COLO668 (cell line): ENCODE measurements around the gene OR7G1.
A peak's percentile ranks its signal among the peaks of the same experiment; 100 is the strongest.

ENCODE experiments used
- DNase-seq: peaks from one replicate; lab custom pipeline; 2025; ENCODE audit not compliant: unreplicated experiment; lab: John Stamatoyannopoulos, UW

OR7G1 gene, protein sequence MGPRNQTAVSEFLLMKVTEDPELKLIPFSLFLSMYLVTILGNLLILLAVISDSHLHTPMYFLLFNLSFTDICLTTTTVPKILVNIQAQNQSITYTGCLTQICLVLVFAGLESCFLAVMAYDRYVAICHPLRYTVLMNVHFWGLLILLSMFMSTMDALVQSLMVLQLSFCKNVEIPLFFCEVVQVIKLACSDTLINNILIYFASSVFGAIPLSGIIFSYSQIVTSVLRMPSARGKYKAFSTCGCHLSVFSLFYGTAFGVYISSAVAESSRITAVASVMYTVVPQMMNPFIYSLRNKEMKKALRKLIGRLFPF

DNA sequence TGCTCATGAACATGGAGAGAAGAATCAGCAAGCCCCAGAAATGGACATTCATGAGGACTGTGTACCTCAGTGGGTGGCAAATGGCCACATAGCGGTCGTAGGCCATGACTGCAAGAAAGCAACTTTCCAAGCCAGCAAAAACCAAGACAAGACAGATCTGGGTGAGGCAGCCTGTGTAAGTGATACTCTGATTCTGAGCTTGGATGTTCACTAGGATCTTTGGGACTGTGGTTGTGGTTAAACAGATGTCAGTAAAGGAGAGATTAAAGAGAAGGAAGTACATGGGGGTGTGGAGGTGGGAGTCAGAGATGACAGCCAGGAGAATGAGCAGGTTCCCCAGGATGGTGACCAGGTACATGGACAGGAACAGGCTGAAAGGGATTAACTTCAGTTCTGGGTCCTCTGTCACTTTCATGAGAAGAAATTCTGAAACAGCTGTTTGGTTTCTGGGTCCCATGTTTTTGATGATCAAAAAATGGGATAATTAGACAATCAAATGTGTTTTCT, at the start of gene OR7G1:
Gene OR7G1, minus strand, starts transcription at position 457 of the 507 bp plus-strand sequence. Its CDS starts 0 bp downstream, at position 457.
- no peak for DNase-seq

DNA sequence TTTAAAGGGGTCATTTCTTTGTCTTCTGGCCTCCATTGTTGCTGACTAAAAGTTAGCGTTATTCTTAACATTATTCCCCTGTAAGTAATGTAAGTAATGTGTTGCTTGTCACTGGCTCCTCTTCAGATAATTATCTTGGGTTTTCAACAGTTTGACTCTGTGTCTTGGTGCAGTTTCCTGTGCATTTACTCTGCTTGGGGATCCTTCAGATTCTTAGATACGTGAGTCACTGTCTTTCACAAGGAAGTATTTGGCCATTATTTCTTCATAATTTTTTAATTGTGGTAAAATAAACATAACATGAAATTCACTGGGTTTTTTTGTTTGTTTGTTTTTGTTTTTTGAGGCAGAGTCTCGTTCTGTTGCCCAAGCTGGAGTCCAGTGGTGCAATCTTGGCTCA, 49.7 kb upstream of the OR7G1 start:
- no peak for DNase-seq

DNA sequence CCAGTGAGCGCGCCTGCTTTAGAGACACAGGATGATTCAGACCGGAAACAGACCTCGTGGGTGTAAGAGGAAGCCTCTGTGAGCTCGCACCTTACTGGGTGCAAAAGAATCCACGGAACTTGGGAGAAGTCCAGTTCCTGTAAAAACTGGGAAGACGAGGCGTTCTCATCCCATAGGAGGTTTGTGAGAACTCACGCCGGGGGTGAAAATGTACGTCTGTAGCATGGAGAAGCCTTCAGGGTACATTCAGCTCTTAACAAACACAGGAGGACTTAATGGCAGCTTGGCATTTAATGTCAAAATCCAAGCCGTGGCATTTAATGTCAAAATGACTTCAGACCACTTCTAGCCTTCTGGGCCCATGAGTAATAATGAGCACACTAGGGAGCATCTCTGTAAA, 45.9 kb upstream of the OR7G1 start:
- no peak for DNase-seq

DNA sequence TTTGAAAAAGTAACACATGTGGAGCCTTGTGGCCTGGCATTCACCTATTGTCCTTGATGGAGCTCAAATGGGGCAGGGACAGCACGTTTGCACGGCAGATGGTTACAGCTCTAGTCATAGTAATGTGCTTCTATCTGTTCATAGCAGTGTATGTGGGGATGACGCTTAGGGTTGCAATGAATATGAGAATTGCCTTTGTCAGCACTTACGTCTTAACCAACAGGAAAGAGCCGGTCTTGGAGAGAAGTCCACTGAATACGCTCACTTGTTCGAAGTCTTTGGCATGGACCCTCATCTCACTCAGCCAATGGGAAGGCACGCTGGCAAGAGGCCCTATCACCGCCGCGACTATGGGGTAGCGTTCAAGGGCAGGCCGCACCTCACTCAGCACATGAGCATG, 44.3 kb upstream of the OR7G1 start:
- DNase-seq: no peak

DNA sequence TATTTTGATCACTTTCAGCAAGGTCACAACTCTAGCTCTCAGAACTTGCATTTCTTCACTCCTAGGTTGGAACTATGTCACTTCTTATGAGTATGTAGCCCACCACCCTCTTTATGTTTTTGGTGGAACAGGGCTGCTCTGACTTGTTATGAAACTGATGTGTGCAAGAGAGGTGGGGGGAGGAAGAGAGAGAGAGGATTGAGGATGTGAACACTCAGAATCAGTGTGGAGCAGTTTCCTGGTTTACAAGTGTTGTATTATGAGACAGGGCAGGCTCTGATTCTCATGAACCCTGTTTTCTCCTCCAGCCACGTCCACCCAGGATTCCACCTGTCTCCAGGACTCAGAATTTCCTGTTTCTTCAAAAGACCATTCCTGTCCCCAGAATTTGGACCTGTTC, 40.7 kb upstream of the OR7G1 start:
- no peak for DNase-seq

DNA sequence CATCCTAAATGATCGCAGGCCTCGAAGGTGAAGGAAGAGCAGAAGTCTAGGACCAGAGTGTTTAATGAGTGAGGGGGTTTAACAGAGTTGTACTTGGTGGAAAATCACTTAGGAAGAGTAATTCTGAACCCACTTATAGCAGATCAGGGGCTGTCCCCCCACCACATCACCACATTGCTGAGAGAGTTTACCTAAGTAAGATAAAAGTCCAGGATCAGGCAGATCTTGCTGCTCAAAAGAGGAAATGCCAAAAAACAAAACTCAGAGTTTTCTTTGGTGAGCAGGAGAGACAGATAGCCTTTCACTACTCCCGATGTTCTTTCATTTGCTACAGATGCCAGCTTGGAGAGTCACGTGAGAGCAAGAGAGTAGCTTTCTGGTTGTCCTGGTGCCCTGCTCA, 40.0 kb upstream of the OR7G1 start:
- DNase-seq: no peak

DNA sequence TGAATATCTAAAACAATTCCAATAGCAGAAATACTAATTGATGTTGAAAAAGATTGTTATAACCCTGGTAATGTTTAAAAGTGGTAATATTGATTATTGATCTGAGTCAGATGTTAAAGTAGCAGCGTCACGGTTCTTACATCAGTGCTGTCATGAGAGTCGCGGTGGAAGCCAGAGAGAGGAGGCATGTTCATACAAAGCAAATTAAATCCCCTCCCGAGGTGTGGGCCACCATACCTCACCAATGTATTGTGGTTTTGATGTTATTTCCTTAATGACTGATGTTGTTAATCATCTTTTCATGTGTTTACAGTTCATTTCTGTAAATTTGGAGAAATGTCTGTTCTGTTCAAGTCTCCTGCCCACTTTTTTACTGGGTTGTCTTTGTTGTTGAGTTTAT, 35.8 kb upstream of the OR7G1 start:
- no peak for DNase-seq

DNA sequence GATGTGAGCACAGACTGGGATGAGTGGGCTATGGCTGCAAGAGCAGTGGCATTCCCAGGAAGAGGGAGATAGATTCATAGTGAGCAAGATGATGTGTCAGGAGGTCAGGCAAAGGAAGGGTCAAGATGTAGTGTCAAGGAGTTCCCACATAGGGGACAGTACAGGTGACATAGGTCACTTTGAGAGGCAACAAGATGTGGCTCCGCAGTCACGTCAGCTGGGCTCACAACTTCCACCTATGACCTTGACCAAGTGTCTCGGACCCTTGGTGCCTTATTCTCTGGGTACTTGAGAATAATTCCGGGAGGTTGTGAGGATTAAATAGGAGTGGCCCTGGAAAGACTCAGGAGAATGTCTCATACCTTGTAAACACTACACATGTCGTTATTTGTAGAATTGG, 35.1 kb upstream of the OR7G1 start:
- no peak for DNase-seq

DNA sequence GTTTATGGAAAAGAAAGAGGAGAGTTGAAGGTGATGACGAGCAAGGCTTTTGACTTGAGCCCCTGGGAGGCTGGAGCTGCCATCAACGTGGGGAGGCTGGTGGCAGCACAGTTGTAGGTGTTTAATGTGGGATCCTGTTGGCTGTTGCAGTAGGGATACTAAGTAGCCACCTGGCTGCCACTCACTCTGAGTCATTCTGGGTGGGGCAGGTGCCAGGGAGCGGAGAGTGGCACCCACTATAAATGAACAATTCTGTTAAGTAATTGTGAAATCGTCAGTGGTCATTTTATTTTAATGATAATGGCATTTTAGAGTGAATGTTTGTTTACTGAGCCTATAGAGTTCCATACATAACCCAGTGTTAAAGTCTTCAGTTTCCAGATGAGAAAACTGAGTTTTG, 34.4 kb upstream of the OR7G1 start:
- DNase-seq: no peak

DNA sequence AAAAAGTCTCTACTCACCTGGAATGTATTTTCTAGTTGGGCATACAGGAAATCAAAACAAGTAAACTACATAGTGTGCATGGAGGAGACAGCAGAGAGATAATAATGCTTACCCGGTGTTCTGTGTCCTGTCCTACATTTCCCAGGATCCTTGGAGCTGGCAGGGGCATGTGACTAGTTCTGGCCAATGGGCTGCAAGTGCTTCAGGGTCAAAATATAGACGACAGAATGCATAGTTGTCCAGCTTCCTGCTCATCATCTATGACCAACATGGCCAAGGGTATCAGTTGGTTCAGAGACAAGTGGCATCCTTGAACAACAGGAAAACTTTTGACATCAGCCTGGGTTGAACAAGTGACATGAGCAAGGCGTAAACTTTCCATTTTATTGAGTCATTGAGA, 33.1 kb upstream of the OR7G1 start:
- DNase-seq: no peak

DNA sequence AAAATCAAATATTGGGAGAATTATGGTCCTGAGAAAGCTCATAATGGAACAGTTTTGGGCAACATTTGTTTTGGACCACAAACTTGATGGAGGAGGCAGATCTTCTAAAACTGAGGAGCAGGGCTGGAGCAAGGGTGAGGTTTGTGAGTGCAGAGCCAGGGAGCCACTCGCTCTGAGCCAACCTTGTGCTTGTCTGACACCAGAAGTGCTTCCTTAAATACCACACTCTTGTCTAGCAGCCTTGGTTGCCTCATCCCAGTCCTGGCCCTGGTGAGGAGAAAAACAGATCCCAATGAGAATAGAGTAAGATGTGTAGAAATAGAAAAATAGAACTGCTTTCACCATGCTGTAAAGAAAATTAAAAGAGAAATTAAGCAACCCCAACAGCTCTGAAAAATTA, 31.3 kb upstream of the OR7G1 start:
- no peak for DNase-seq

DNA sequence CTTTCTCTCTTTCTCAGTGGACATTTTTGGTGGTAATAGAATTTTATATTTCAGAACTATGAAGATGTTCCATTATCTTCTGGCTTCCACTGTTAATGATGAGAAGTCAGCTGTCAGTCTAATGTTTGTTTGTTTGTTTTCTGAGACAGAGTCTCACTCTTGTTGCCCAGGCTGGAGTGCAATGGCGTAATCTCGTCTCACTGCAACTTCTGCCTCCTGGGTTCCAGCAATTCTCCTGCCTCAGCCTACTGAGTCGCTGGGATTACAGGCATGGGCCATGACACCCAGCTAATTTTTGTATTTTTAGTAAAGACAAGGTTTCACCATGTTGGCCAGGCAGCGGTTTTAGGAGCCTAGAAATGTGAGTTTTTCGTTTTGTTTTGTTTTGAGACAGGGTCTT, 29.4 kb upstream of the OR7G1 start:
- DNase-seq: no peak

DNA sequence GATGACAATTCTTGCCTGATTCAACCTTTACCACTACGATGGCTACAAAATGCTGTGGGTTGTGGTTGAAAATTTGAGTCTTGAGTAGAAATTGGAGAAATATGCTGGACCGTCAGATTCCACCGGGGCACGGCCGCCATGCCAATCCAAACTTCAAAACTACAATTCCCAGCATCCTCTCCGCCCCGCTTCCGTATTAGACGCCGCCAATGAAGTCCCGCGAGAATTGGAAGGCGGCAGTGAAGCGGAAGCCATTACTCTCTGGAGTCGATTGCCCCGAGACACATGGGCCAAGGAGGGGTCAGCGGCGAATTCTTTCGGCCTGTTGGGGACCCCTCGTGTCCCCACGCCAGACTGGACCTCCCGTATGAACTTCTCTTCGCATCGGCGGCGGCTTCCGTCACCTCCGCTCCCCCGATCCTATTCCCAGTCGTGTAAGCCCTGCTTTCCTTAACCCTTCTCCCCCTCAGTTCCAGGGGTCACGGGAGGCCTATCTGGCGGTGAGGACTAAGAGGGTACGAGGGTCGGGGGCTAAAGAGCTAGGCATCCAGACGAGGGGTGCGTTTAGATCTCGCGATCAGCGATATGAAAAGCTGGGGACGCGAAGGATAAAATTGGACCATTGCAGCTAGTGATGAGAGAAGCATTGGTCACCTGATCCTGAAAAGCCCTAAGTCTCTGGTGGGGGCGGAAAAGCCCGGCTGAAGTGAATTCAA, 24.8 kb upstream of the OR7G1 start, which contains the start of gene ZNF317:
Gene ZNF317, plus strand, starts transcription at position 239 of the 716 bp plus-strand sequence. CDS start 15,620 bp downstream, outside the sequence.
- peak; percentile 93 for DNase-seq

DNA sequence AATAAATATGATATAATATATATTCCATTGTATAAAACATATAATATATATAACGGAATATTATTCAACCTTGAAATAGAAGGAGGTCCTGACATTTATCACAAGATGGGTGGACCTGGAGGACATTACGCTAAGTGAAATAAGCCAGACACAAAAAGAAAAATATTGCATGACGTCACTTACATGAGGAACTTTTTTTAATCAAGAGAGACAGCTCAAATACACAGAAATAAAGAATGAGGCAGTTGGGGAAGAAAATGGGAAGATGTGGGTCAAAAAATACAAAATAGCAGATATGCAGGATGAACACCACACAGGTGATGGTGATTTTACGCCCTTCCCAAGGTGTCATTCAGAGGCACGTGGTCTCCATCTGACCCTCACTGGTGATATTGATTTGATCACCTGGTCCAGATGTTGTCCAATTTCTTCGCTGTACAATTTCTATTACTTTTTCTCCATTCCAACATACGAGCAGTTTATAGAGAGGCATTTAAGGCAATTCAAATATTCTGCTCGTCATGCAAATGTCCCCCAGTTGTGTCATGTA, 24.1 kb upstream of the OR7G1 start:
- peak; percentile 22 for DNase-seq

DNA sequence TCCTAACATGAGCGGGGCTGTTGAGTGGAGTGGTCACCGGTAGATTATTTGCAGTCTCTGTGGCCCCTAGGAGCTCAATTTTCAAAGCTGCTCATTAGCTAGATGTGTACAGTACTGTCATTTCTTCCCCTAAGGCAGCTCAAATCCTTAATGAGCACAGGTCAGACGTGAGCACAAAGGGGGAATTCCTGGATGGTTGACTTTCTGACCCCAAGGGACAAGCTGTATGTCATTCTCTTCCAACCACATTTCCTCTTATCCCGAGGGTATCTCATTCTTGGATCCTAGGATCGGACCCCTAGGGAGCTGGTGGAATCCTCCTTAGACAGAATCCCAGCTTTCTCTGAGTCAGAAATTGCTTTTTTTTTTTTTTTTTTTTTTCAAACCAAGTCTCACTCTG, 16.9 kb upstream of the OR7G1 start:
- DNase-seq: no peak

DNA sequence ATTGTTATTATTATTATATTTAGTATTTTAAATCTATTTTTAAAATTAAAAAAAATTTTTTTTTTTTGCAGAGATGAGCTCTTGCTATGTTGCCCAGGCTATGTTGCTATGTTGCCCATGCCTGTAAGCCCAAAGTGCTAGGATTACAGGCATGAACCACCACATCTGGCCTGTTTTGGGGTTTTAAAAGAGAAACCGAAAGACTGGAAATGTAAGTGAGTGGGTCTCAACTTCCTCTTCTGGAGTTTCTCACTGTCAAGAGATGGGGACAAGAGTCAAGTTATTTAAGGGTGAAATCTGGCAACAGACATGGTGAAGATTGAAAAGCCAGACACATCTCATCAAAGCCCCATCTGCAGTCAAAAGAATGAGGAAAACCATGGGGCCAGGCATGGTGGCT, 15.4 kb upstream of the OR7G1 start:
- DNase-seq: no peak

DNA sequence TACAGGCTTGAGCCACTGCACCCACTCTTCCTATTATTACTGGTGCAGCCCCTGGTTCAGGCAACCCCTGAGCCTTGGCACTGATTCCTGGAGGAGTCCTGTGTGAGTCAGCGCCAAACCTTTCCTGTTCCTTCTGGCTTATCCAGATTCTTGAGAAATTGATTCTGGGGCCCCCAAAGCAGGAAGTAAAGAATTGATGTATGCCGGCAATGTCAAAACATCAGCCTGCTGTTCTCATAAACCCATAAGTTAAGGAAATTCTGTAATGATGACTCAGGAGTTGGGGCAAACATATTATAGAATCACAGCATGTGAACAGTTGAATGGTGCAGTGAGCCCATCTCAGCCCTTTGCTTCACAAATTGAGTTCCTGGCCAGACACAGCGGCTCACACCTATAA, 12.6 kb upstream of the OR7G1 start:
- DNase-seq: no peak

DNA sequence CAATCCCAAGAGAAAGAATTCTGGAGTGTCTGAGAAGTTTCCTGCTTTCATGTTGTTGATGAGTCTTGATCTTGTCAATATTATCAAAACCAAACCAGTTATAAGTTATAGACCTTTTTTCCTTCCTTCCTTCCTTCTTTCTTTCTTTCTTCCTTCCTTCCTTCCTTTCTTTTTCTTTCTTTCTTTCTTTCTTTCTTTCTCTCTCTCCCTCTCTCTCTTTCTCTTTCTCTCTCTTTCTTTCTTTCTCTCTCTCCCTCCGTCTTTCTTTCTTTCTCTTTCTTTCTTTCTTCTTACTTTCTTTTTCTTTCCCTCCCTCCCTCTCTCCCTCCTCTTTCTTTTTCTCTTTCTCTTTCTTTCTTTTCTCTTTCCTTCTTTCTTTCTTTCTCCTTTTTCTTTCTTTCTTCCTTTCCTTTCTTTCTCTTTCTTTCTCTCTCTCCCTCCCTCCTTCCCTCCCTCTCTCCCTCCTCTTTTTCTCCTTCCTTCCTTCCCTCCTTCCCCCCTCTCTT, 11.4 kb upstream of the OR7G1 start, which contains the start of gene OR7G3:
Gene OR7G3, minus strand, starts transcription at position 51 of the 506 bp plus-strand sequence. Its CDS starts 0 bp downstream, at position 51.
- no peak for DNase-seq

DNA sequence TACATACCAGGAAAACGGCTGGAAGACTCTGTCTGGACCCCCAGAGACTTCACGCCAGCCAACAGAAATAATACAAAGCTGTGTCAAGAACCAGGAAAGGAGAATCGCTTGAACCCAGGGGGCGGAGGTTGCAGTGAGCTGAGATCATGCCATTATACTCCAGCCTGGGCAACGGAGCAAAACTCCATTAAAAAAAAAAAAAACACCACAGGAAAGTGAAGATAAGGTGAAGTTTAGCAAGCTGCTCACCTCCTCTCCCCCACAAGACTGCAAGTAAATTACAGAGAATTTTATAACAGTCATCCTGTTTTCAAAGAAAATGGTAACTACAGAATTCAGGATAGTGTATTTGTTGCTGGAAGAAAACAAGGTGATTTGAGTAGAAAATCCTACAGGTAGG, 984 bp upstream of the OR7G1 start:
- no peak for DNase-seq

DNA sequence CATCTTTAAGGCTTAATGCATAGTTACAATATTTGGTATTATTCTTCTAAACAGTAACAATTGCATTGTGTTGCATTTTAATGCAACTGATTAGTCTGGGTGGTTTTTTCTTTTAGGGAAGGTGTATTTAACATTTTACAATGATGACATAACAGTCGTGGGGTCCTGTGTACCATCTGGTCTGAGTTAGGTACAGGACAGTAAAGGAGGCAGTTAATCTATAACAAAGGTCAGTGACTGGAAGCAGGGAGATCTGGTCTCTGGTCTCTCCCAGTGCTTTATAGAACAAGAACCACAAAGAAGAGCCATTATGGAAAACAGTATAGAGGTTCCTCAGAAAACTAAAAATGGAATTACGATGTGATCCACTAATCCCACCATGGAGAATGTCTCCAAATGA, 5.6 kb downstream of the OR7G1 start:
- DNase-seq: no peak

DNA sequence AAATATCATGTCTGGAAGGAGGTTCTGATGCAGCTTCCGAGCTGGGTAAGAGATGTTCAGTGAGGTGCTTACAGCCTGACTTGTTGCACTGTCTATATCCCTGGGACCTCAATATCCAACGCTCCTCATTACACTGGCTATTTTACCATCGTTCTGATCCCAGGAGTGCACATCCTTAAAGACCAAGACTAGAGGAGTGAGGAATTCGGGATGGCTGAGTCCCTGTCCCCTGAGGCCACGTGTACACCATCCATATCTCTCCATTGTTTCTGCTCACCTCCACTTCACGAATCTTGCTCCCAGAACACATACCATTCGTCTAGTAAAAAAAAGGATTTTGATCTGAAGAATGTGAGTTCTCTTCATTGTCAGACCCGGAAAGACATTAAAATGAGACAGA, 8.2 kb downstream of the OR7G1 start, which contains the start of gene OR7G2:
Gene OR7G2, minus strand, starts transcription at position 101 of the 400 bp plus-strand sequence. CDS start 4,232 bp downstream, outside the sequence.
- DNase-seq: no peak

DNA sequence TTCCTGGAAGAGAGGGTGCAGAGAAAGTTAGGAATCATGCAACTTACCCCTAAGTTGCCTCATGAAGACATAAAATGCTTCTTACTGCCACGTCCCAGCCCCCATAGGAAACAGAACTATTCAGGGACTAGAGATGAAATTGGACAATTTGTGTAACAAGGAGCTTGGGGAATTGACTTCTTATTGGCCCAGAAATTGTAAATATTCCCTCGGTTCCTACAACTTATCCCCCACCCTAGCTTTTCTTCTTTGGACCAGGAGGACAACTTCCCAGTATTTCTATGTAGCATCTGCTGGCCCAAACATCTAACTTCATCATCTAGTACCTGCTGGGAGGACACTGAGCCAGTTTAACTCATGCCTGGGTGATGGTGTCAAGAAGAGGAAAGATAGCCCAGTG, 28.8 kb downstream of the OR7G1 start, which contains the start of gene OR1M1:
Gene OR1M1, plus strand, starts transcription at position 301 of the 400 bp plus-strand sequence. CDS start 6,184 bp downstream, outside the sequence.
- DNase-seq: no peak
